GM12874 (cell line): ENCODE data around the gene TRDN.

Source experiments
- TF ChIP-seq, protein P1 (sequence below): IDR thresholded peaks from 2 replicates; pipeline ENCODE4 v1.5.1; 2011; ENCODE audit warnings: low read depth, mild to moderate bottlenecking, control low read depth, low read length, moderate library complexity; ENCODE audit not compliant: insufficient read depth

The TRDN gene

DNA sequence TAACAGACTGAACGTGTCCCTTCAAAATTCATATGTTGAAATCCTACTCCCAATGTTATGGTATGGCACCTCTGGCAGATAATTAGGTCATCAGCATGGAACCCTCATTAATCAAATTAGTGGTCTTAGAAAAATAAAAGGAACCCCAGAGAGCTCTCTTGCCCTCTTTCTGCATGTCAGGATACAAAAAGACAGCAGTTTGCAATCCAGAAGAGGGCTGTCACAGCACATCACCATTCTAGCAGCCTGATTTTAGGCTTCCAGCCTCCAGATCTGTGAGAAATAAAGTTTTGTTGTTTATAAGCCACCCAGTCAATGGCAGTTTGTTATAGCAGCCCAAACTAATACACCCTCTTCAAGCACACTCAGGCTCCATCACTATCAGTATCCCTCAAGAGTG, 292.9 kb downstream of the TRDN start:
- TF ChIP-seq, protein P1, sequence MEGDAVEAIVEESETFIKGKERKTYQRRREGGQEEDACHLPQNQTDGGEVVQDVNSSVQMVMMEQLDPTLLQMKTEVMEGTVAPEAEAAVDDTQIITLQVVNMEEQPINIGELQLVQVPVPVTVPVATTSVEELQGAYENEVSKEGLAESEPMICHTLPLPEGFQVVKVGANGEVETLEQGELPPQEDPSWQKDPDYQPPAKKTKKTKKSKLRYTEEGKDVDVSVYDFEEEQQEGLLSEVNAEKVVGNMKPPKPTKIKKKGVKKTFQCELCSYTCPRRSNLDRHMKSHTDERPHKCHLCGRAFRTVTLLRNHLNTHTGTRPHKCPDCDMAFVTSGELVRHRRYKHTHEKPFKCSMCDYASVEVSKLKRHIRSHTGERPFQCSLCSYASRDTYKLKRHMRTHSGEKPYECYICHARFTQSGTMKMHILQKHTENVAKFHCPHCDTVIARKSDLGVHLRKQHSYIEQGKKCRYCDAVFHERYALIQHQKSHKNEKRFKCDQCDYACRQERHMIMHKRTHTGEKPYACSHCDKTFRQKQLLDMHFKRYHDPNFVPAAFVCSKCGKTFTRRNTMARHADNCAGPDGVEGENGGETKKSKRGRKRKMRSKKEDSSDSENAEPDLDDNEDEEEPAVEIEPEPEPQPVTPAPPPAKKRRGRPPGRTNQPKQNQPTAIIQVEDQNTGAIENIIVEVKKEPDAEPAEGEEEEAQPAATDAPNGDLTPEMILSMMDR = no peak

GRCh38 chr6:123338394-123338793, 298.4 kb downstream of the TRDN start:
- TF ChIP-seq, protein P1 = no peak

- TF ChIP-seq, protein P1 = no peak
Measured at GRCh38 chr6:123333000-123333756, 303.6 kb downstream of the TRDN start.

DNA sequence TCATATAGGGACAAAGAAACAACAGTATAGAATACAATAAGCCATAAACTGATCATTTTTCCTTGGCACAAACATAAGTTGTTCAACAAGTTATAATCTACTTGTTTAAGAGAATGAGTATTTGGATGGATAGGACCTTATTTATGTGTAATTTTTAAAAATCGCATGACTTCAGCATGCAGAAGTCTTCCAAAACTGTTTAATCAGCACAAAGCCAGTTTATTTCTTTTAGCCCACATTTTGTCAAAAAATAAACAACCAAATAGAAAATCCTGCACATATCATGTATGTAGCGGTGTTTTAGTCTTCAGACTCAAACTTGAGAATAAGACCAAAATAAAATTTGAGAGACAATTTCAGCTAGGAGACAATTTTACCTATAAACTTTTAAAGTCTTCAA, 304.7 kb downstream of the TRDN start:
- TF ChIP-seq, protein P1 = no peak

DNA sequence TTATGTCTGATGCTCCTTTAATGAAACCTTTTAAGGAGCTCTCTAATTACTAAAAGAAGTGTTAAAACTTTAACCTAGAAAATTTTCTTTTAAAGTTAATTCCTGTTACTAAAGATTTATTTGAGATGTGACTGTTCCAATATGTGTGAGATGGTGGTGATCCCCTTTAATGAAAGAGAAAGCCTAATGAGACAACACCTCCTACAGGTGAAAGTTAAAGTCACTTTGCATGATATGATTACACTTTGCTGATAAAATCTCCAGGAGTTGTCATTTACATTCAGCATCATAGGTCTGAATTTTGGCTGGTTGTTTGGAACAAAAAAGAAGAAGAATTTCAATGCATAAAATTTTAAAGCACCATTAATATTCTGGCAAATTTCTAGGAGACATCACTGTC, 307.4 kb downstream of the TRDN start:
- TF ChIP-seq, protein P1 = no peak

DNA sequence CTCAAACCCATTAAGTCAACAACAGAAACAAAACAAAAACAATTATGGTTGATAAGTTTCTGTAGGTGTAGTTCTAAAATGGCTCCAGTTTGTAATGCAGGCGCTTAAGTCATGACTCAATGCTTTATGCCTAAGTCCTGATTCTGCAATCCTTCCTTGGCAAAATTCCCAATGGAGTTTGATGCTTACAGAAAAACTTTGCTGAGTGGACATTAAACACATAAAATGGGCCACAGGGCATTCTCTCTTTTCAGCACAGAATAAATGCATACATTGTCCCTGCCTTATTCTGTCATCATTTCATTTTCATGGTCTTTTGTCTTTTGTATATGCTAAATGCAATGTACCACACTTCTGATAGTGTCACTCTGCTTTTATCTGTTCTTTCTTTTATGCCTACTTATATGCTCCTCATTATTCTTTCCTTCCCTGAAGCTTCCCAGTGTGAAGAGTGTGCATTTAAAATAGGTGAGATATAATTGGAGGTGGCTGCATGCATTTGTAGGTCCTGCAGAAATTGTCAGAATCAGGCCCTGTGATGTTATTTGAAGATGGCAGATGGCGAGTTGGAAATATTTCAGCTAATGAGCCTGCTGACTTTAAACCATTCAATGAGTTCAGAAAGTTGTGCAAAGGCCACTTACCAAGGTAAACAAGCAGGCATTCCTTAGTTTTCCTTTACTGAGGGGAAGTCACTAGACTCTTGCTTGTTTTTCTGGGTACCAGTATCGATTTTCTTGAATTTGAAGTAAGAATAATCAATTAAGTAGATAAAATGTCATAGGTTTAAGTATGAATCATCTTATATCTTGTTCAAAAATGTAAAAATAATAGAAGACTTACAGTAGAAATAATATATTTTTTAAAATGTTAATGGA, 313.1 kb downstream of the TRDN start:
- TF ChIP-seq, protein P1 = no peak

DNA sequence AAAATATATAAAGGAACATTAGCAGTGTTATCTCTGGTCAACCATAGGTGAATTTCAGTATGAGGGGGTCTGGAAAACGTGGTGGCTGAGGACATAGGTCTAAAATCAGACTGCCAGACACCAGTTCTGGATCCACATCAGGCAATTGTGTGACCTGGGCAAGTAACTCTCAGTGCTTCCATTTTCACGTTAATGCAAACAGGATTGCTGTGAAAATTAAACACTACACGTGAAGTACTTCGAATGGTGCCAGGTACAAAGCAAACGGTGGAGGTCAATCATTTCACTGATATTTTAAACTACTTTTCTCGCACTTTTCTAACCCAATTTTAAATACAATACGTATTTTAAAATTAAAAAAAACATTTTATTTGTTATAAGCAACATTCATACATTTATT, 315.7 kb downstream of the TRDN start:
- TF ChIP-seq, protein P1 = no peak
